Measurements from ENCODE around the gene MAPKAPK3. TPM values are rescaled to one million over a fixed set of nuclear protein-coding genes. Genes with fewer than 3 reads are reported as not detected.

The MAPKAPK3 gene
- total RNA-seq, 5 donors from 2014 or later (not counting 1 experiment from before 2014, with no cell fraction given) = 35.1 to 66.6 (median 53.0) TPM

- POLR2A ChIA-PET = no interaction called here
- 100% methylated on average over 2 of the region's 6 CpGs for WGBS (ENCODE audit: insufficient coverage)
- no peaks in the 10 kb centered on the region for H3K27me3 Mint-ChIP-seq
- peaks cover 50 to 72% (median 70%) of the 10 kb centered on the region in 3 donors for H3K4me1 Mint-ChIP-seq
- no peak for ATAC-seq (replicated peaks in 1 of 4)
- no peak overlapping the region for H3K4me3 ChIP-seq (ENCODE audit: control insufficient read depth in 1 of 2, extremely low read depth in 1 of 2, low read length in 1 of 2)
- H3K9me3 Mint-ChIP-seq = no peaks in the 10 kb centered on the region
- peak overlapping the region; percentile 55 to 88 for H3K27ac Mint-ChIP-seq
- H3K27ac ChIP-seq (ENCODE audit: low read length) = peak overlapping the region; percentile 14
- DNase-seq = no peak
- H3K36me3 Mint-ChIP-seq = peaks cover 19% of the 10 kb centered on the region
- no peaks in the 10 kb centered on the region for H3K9me3 ChIP-seq
- H3K36me3 ChIP-seq (ENCODE audit: control insufficient read depth in 2 of 2, extremely low read depth in 1 of 2, insufficient read depth in 1 of 2, low read length in 1 of 2) = peaks cover 0 to 27% of the 10 kb centered on the region in 2 donors
- H3K27me3 ChIP-seq (replicated peaks in 1 of 2; ENCODE audit: control insufficient read depth in 2 of 2, extremely low read depth in 1 of 2, insufficient read depth in 2 of 2, low read length in 1 of 2) = no peaks in the 10 kb centered on the region
- CTCF ChIA-PET = interaction anchor here in 1 of 2 donors (1.1 to 1.3 kb wide), 2 partner anchors 14 to 27 kb away, joined by 3 read pairs; no protein-coding TSS in a partner anchor
- peaks cover 12 to 74% of the 10 kb centered on the region in 2 experiments for H3K4me1 ChIP-seq (ENCODE audit: control insufficient read depth in 1 of 2, extremely low read depth in 1 of 2, insufficient read depth in 2 of 2, low read length in 2 of 2)
- H3K4me3 Mint-ChIP-seq = no peak overlapping the region
Measured at GRCh38 chr3:50585919-50586762, 30.8 kb upstream of the MAPKAPK3 start.

- Histone ChIP-seq H3K36me3 (ENCODE audit: control insufficient read depth in 2 of 2, extremely low read depth in 1 of 2, insufficient read depth in 1 of 2, low read length in 1 of 2) (peaks cover 0 to 23% of the 10 kb centered on the region in 2 donors), H3K27ac (ENCODE audit: low read length) (no peak overlapping the region), H3K9me3 (no peaks in the 10 kb centered on the region), H3K4me1 (ENCODE audit: control insufficient read depth in 1 of 2, extremely low read depth in 1 of 2, insufficient read depth in 2 of 2, low read length in 2 of 2) (peaks cover 14 to 74% of the 10 kb centered on the region in 2 experiments), H3K27me3 (replicated peaks in 1 of 2; ENCODE audit: control insufficient read depth in 2 of 2, extremely low read depth in 1 of 2, insufficient read depth in 2 of 2, low read length in 1 of 2) (no peaks in the 10 kb centered on the region), H3K4me3 (ENCODE audit: control insufficient read depth in 1 of 2, extremely low read depth in 1 of 2, low read length in 1 of 2) (no peak overlapping the region)
- H3K4me1 Mint-ChIP-seq = peaks cover 47 to 72% (median 70%) of the 10 kb centered on the region in 3 donors
- H3K4me3 Mint-ChIP-seq = no peak overlapping the region
- no peak for DNase-seq
- ATAC-seq (replicated peaks in 1 of 4) = no peak
- CTCF ChIA-PET = interaction anchor here (0.8 to 1.1 kb wide), 2 partner anchors 16 to 26 kb away, joined by 3 read pairs; no protein-coding TSS in a partner anchor
- POLR2A ChIA-PET = no interaction called here
- H3K27me3 Mint-ChIP-seq = no peaks in the 10 kb centered on the region
- 63% methylated on average over 1 of the region's 3 CpGs for WGBS (ENCODE audit: insufficient coverage)
- H3K36me3 Mint-ChIP-seq = peaks cover 14% of the 10 kb centered on the region
- peak overlapping the region; percentile 88 to 93 for H3K27ac Mint-ChIP-seq
- no peaks in the 10 kb centered on the region for H3K9me3 Mint-ChIP-seq
Measured at GRCh38 chr3:50586763-50587070, 30.2 kb upstream of the MAPKAPK3 start.

- DNase-seq = no peak
- Mint-ChIP-seq H3K36me3 (peaks cover 13% of the 10 kb centered on the region), H3K4me1 (peaks cover 46 to 72% (median 70%) of the 10 kb centered on the region in 3 donors), H3K9me3 (no peaks in the 10 kb centered on the region), H3K4me3 (peak overlapping the region in 1 of 3 donors; percentile 28), H3K27ac (peak overlapping the region; percentile 88 to 93), H3K27me3 (no peaks in the 10 kb centered on the region)
- 91% methylated on average over 3 of the region's 6 CpGs for WGBS (ENCODE audit: insufficient coverage)
- H3K36me3 ChIP-seq (ENCODE audit: control insufficient read depth in 2 of 2, extremely low read depth in 1 of 2, insufficient read depth in 1 of 2, low read length in 1 of 2) = peaks cover 0 to 17% of the 10 kb centered on the region in 2 donors
- no peak for ATAC-seq (replicated peaks in 1 of 4)
- ChIA-PET CTCF (interaction anchor here (0.8 to 4.6 kb wide), 2 partner anchors 16 kb away, joined by 3 to 40 read pairs; partner anchors contain the start of gene HEMK1 (in 1 of the 2)), POLR2A (no interaction called here)
- no peaks in the 10 kb centered on the region for H3K27me3 ChIP-seq (replicated peaks in 1 of 2; ENCODE audit: control insufficient read depth in 2 of 2, extremely low read depth in 1 of 2, insufficient read depth in 2 of 2, low read length in 1 of 2)
- H3K4me3 ChIP-seq (ENCODE audit: control insufficient read depth in 1 of 2, extremely low read depth in 1 of 2, low read length in 1 of 2) = no peak overlapping the region
- peaks cover 16 to 76% of the 10 kb centered on the region in 2 experiments for H3K4me1 ChIP-seq (ENCODE audit: control insufficient read depth in 1 of 2, extremely low read depth in 1 of 2, insufficient read depth in 2 of 2, low read length in 2 of 2)
- H3K9me3 ChIP-seq = no peaks in the 10 kb centered on the region
- H3K27ac ChIP-seq (ENCODE audit: low read length) = no peak overlapping the region
Measured at GRCh38 chr3:50587373-50587772, 29.6 kb upstream of the MAPKAPK3 start.

- DNase-seq = peak in 19 of 35 experiments; percentile 29 to 70 (median 49)
- Histone ChIP-seq H3K36me3 (ENCODE audit: control insufficient read depth in 2 of 2, extremely low read depth in 1 of 2, insufficient read depth in 1 of 2, low read length in 1 of 2) (peaks cover 0 to 14% of the 10 kb centered on the region in 2 donors), H3K4me1 (ENCODE audit: control insufficient read depth in 1 of 2, extremely low read depth in 1 of 2, insufficient read depth in 2 of 2, low read length in 2 of 2) (peaks cover 21 to 83% of the 10 kb centered on the region in 2 experiments), H3K27ac (ENCODE audit: low read length) (peak overlapping the region; percentile 59), H3K27me3 (replicated peaks in 1 of 2; ENCODE audit: control insufficient read depth in 2 of 2, extremely low read depth in 1 of 2, insufficient read depth in 2 of 2, low read length in 1 of 2) (no peaks in the 10 kb centered on the region), H3K4me3 (ENCODE audit: control insufficient read depth in 1 of 2, extremely low read depth in 1 of 2, low read length in 1 of 2) (no peak overlapping the region), H3K9me3 (no peaks in the 10 kb centered on the region)
- ChIA-PET POLR2A (interaction anchor here in 1 of 2 donors (0.9 kb wide), 1 partner anchor 21 kb away, joined by 4 read pairs; no protein-coding TSS in a partner anchor), CTCF (interaction anchor here (0.9 to 4.6 kb wide), 9 partner anchors 13 to 65 kb away, joined by 5 to 40 read pairs (median 6); partner anchors contain the start of genes C3orf18 (in 1 of the 2), CISH (in 1 of the 2), HEMK1 (in 1 of the 2) and MAPKAPK3 (in 1 of the 2))
- H3K4me3 Mint-ChIP-seq = peak overlapping the region; percentile 13 to 69 (median 34)
- H3K27me3 Mint-ChIP-seq = no peaks in the 10 kb centered on the region
- peaks cover 9% of the 10 kb centered on the region for H3K36me3 Mint-ChIP-seq
- H3K4me1 Mint-ChIP-seq = peaks cover 52 to 76% (median 75%) of the 10 kb centered on the region in 3 donors
- peak; percentile 18 to 59 (median 36) for ATAC-seq (replicated peaks in 1 of 4)
- peak overlapping the region; percentile 88 to 93 for H3K27ac Mint-ChIP-seq
- H3K9me3 Mint-ChIP-seq = no peaks in the 10 kb centered on the region
- WGBS (ENCODE audit: insufficient coverage) = 24% methylated on average over 17 of the region's 17 CpGs
Measured at GRCh38 chr3:50587806-50588758, 28.9 kb upstream of the MAPKAPK3 start.

- Histone ChIP-seq H3K4me1 (ENCODE audit: control insufficient read depth in 1 of 2, extremely low read depth in 1 of 2, insufficient read depth in 2 of 2, low read length in 2 of 2) (peaks cover 23 to 85% of the 10 kb centered on the region in 2 experiments), H3K9me3 (no peaks in the 10 kb centered on the region), H3K27ac (ENCODE audit: low read length) (peak overlapping the region; percentile 59), H3K36me3 (ENCODE audit: control insufficient read depth in 2 of 2, extremely low read depth in 1 of 2, insufficient read depth in 1 of 2, low read length in 1 of 2) (peaks cover 0 to 8% of the 10 kb centered on the region in 2 donors), H3K27me3 (replicated peaks in 1 of 2; ENCODE audit: control insufficient read depth in 2 of 2, extremely low read depth in 1 of 2, insufficient read depth in 2 of 2, low read length in 1 of 2) (no peaks in the 10 kb centered on the region), H3K4me3 (ENCODE audit: control insufficient read depth in 1 of 2, extremely low read depth in 1 of 2, low read length in 1 of 2) (no peak overlapping the region)
- Mint-ChIP-seq H3K27ac (peak overlapping the region; percentile 88 to 93), H3K9me3 (no peaks in the 10 kb centered on the region), H3K36me3 (peaks cover 3% of the 10 kb centered on the region), H3K4me1 (peaks cover 58 to 79% (median 76%) of the 10 kb centered on the region in 3 donors), H3K27me3 (no peaks in the 10 kb centered on the region), H3K4me3 (peak overlapping the region; percentile 13 to 69 (median 34))
- no peak for ATAC-seq (replicated peaks in 1 of 4)
- 83% methylated on average over 2 of the region's 4 CpGs for WGBS (ENCODE audit: insufficient coverage)
- ChIA-PET POLR2A (interaction anchor here (0.6 to 1.9 kb wide), 4 partner anchors 8 to 27 kb away, joined by 4 to 7 read pairs (median 4); no protein-coding TSS in a partner anchor), CTCF (interaction anchor here (0.7 to 4.6 kb wide), 12 partner anchors 8 to 555 kb away, joined by 3 to 40 read pairs (median 6); partner anchors contain the start of genes C3orf18 (in 1 of the 2), CISH (in 1 of the 2), HEMK1 (in 1 of the 2) and MAPKAPK3 (in 1 of the 2))
- DNase-seq = no peak
Measured at GRCh38 chr3:50588759-50589433, 28.1 kb upstream of the MAPKAPK3 start.
